Measurements from ENCODE around the gene PDCD4.

Gene PDCD4

DNA sequence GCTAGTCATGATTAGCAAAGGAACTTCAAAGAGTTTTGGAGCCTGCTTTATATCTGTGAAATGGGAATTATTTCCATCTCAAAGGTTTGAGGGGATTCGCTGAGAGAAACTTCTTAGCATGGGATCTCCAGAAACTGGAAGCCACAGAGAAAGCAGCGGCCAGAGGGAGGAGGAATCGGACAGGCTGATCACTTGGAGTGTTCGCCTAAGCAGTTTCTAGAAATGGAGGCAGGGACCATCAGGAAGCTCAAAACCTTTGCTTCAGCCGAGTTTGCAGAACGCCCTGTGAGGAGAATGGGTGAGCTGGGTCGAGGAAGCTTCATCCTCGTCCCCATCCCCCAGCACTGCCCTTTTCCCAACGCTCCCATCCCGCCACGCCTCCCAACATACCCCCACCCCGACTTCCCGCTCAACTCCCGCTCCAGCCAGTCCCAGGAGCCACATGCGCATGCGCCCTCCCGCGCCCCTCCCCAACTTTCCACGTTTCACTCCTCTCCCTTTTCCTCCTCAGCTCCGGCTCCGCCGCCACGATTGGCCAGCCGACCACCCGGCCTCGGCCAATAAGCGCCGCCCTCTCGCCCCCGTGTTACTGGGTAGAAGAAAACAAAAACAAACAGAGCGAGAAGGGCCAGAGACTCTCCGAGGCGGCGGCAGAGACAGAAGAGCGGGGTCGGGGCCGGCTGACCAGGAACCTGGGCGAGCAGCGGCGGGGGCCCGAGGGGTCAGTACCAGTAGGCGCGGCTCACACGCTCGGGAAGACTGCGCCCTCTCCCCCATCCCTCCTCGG, at the start of gene PDCD4:
PDCD4 (plus strand) TSS at position 631 of the 787 bp plus-strand sequence. CDS start 4,100 bp downstream, outside the sequence.
- DNase-seq (ENCODE audit: low spot score) = peak; percentile 97

DNA sequence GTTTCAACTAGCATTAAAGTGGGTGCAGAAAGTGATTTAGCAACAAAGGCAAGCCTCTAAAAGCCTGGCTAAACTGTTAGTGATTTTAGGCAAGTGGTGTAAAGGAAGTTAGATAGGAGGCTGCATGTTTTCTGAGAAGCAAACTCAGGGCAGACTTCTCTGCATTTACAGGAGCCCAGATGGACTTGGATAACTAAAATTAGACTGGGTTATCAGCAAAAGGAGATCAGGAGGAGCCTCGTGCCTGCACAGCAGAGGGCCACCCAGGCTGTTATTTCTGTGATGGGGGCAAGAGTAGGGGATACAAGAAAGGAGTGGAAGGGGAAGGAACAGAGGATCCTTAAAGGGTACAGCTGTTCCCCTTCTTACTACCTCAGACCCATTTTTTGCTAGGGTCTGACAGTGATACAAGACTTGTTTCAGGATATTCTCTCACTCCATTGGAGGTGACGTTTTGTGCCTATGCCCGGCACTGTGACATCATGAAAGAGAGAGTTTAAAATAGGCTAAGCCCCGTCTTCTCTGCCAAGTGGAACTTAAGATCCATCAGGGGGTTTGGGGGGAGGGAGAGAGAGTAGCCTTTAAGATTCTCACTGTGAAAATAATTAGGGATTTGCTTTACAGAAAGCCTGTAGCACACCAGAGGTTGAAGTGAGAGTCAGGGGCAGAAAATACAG, 49.6 kb upstream of the PDCD4 start:
- no peak for DNase-seq (ENCODE audit: low spot score)

GRCh38 chr10:110822712-110823311, 48.9 kb upstream of the PDCD4 start:
- peak; percentile 41 for DNase-seq (ENCODE audit: low spot score)

GRCh38 chr10:110824152-110824441, 47.6 kb upstream of the PDCD4 start:
- no peak for DNase-seq (ENCODE audit: low spot score)

DNA sequence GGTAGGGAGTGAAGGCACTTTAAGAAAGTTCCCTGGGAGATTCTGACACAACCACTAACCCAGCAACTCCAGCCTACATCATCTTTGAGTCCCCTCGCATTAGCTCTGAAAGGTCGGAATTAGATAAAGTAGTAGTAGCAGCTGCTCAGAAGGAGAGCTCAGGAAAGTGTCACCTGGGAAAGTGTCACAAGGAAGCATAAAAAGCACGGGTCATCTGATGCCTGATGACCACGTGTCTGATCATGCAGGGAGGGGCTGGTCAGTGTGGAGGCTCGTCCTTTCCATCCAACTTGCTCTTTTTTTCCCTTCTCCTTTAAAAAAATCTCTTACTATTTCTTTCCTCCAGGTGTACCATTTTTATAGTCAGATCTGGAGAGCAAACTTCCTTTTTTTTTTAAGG, 47.1 kb upstream of the PDCD4 start:
- no peak for DNase-seq (ENCODE audit: low spot score)

DNA sequence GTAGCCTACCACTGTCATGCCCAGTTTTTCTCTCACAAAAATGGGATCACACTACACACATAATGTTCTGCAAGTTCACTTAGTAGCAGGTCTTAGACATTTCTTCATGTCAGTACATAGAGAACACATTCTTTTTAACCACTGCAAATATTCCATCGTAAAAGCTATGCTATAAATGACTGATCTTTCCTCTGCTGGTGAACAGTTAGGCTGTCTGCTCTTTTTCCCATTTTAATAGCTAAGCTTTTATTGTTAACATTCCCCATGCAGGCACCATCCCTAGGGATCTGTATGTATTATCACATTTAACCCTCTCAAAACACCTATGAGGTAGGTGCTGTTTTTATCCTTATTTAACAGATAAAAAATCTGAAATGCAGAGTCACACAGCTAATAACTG, 46.2 kb upstream of the PDCD4 start:
- DNase-seq (ENCODE audit: low spot score) = no peak

GRCh38 chr10:110827410-110827809, 44.3 kb upstream of the PDCD4 start:
- DNase-seq (ENCODE audit: low spot score) = no peak

GRCh38 chr10:110827875-110828274, 43.9 kb upstream of the PDCD4 start:
- no peak for DNase-seq (ENCODE audit: low spot score)

DNA sequence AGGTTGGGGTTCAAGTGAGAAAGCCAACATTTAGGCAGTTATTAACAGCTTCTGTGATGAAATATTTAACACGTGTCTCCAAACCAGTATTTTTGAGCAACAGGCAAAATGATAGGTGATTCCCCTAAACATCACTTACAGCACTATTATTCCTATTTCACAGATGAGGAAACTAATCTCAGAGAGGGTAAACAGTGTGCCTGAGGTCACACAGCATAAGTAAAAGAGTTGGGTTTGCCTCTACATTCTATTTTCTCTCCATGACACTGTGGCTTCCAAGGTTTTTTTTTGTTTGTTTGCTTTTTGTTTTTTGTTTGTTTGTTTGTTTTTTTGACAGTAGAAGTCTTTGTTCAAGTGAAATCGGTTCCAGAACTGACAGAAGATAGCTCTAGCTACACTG, 43.2 kb upstream of the PDCD4 start:
- DNase-seq (ENCODE audit: low spot score) = no peak

DNA sequence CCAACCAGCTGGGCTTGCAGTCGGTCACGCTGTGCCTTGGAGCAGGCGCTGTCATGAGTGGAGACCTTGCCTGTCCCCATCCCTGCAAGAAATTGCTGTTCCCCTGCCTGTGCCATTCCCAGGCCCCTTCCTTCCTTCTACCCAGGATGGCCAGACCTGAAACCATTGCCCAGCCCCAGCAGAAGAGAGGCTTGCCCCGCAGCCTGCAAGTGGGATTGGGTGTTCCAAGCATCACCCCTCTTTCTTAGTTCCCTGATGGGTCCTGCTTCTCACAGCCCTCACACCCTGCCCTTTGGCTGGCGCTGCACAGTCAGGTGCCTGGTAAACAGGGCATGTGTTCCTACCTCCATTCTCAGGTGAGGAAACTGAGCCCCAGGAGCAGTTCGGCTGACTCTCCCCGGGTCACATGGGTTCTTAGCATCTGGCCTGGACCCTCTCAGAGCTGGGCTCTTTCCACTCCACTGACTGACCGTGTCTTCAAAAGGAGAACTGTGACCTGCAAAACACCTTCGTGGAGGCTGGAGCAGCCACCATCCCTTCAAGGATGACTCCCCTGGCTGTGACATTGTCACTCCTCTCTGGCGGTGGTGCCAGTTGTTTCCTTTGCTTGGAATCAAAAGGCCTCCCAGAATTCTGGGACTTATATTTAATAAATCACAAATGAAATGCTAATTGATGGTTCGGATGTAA, 41.9 kb upstream of the PDCD4 start:
- DNase-seq (ENCODE audit: low spot score) = no peak

GRCh38 chr10:110833234-110833940, 38.3 kb upstream of the PDCD4 start:
- DNase-seq (ENCODE audit: low spot score) = no peak

DNA sequence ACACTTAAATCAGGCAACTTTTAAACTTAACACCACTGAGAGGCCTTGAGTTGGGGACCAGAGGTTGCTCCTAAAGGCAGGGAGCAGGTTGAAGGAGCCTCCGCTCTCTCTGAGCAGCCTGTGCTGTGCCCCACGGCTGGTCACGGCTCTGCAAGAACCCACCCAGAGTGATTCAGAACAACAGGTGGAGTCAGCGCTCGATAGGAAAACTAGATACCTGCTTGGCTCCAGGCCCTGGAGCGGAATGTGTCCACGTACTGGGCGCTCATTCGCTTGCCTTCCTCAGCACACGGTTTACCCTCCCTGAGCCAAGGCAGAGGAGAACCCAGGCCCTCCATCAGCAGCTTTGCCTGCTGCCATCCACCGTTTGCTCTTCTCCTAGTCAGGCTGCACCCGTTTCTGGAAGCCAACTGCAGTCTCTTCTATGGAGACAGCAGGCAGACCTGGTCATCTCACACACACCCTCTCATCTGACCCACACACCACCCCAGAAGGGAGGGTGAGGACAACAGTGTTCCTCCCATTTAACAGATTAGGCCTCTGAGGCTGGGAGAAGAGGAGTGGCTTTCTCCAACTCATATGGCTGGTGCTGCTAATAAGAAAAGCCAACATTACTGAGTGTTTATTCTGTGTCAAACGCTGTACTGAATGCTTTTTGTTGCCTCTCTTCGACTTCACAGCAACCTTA, 37.6 kb upstream of the PDCD4 start:
- DNase-seq (ENCODE audit: low spot score) = no peak

- no peak for DNase-seq (ENCODE audit: low spot score)
These were observed 37.0 kb upstream of the PDCD4 start for GRCh38 chr10:110834629-110835301.

- no peak for DNase-seq (ENCODE audit: low spot score)
These were observed 35.9 kb upstream of the PDCD4 start for GRCh38 chr10:110835841-110836240.

- DNase-seq (ENCODE audit: low spot score) = no peak
These were observed 35.0 kb upstream of the PDCD4 start for GRCh38 chr10:110836706-110837105.

- no peak for DNase-seq (ENCODE audit: low spot score)
These were observed 34.1 kb upstream of the PDCD4 start for GRCh38 chr10:110837418-110838171.

DNA sequence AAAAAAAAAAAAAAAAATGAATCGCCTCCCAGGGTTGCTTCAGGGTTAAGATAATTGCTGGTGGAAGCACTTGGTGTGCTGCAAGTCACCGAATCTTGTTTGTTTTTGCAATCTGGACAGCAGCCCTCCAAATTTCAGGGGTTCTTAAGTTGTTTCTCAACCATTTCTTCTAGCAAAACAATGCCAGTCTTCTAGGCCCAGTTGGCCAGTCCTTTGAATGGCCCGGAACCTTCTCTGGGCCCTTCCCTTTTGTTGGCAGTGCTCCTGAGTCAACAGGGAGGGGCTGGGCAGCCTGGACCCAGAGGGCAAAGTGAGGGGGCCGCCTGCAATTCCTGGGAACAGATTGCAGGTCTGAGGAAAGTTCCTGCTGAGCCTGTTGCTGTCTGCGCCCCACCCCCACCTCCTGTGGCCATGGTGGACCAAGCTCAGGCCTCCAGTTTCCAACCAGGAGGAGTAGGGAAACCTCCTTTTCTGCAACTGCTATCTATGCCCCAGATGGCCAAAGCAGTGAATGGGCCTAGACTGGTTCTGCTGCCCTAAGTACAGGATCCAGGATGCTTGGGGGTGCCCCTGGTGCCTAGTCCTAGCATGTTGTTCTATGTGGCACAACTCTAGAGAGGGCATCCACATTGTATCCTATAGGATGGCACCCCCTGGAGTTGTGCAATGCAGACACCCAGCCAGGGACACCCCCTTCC, 31.4 kb upstream of the PDCD4 start:
- no peak for DNase-seq (ENCODE audit: low spot score)

DNA sequence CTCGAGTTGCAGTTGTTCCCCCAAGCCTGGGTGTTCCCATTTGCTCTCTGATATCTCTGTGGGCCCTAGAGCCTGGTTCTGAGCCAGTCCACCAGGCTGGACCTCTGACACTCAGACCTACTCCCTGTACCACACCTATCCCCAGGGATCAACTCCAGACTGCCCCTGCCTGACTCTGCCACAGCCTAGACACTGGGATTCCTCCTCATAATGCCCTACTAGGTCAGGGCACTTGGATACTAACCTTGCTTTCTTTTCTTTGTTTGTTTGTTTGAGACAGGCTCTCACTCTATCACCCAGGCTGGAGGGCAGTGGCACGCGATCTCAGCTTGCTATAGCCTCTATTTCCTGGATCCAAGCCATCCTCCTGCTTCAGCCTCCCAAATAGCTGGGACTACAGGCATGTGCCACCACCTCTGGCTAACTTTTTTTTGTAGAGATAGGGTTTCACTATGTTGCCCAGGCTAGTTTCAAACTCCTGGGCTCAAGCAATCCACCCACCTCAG, 30.8 kb upstream of the PDCD4 start:
- DNase-seq (ENCODE audit: low spot score) = no peak

DNA sequence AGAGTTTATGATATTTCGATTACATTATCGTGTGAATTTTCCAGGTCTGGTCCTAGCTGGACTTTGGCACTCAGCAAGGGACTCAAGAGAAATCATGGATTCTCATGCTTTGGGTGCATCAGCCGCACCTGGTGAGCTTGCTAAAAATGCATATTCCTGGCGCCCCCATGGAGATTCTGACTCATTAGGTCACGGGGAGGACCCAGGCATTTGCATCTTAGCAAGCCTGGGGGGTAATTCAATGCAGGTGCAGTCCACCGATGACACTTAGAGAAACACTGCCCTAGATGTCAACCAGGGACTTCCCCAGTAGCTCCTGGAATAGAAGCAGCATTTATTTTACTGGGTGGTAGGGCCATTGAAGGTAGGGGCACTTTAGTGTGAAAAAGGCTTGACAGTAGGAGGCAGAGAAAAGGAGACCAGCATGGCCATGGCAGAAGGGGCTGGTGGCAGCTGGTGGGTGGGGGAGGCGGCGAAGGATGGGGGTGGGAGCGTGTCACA, 29.9 kb upstream of the PDCD4 start:
- no peak for DNase-seq (ENCODE audit: low spot score)
